SK-N-SH treated with all-trans-retinoic acid at 6 μM for 48 hours (cell line): ENCODE measurements around the gene RALGPS1.
A peak's percentile ranks its signal among the peaks of the same experiment; 100 is the strongest.

ENCODE experiments used
- ATAC-seq: fragments of 200-7000 bp; cut with Tn5 transposase; 3 replicates; pipeline ENCODE4 v1.9.1; 2020; ENCODE audit warnings: mild to moderate bottlenecking, moderate library complexity
- BACH2 ChIP-seq: fragments of 250-450 bp; sonication (Bioruptor Pico); IDR thresholded peaks from 2 replicates; pipeline ENCODE4 v1.9.0; 2021; ENCODE audit warnings: mild to moderate bottlenecking, borderline replicate concordance
- CSDC2 ChIP-seq: fragments of 250-450 bp; sonication (Bioruptor Pico); IDR thresholded peaks from 2 replicates; pipeline ENCODE4 v1.5.0; 2020; ENCODE audit warnings: mild to moderate bottlenecking, moderate library complexity
- ESRRG ChIP-seq: fragments of 250-450 bp; sonication (Bioruptor Pico); IDR thresholded peaks from 2 replicates; pipeline ENCODE4 v1.6.1; 2021; ENCODE audit warnings: mild to moderate bottlenecking
- GLIS3 ChIP-seq: fragments of 250-450 bp; sonication (Bioruptor Pico); IDR thresholded peaks from 2 replicates; pipeline ENCODE4 v1.5.0; 2020; ENCODE audit warnings: mild to moderate bottlenecking, moderate library complexity
- ISL1 ChIP-seq: fragments of 250-450 bp; sonication (Bioruptor Pico); IDR thresholded peaks from 2 replicates; pipeline ENCODE4 v2.1.2; 2022; ENCODE audit warnings: mild to moderate bottlenecking, moderate library complexity
- OSR1 ChIP-seq: fragments of 250-450 bp; sonication (Bioruptor Pico); IDR thresholded peaks from 2 replicates; pipeline ENCODE4 v1.8.0; 2022; ENCODE audit warnings: moderate library complexity, mild to moderate bottlenecking, inconsistent platforms
- PPARA ChIP-seq: fragments of 250-450 bp; sonication (Bioruptor Pico); IDR thresholded peaks from 2 replicates; pipeline ENCODE4 v1.5.0; 2020; ENCODE audit warnings: mild to moderate bottlenecking, borderline replicate concordance
- RARB ChIP-seq: fragments of 250-450 bp; sonication (Bioruptor Pico); IDR thresholded peaks from 2 replicates; pipeline ENCODE4 v1.8.0; 2021; ENCODE audit warnings: mild to moderate bottlenecking, moderate library complexity
- SNAI2 ChIP-seq: fragments of 250-450 bp; sonication (Bioruptor Pico); IDR thresholded peaks from 2 replicates; pipeline ENCODE4 v1.5.0; 2020; ENCODE audit warnings: mild to moderate bottlenecking, moderate library complexity
- TCF4 ChIP-seq: fragments of 250-450 bp; sonication (Bioruptor Pico); IDR thresholded peaks from 2 replicates; pipeline ENCODE4 v1.8.0; 2021; ENCODE audit warnings: mild to moderate bottlenecking, moderate library complexity, borderline replicate concordance
- ZC3H10 ChIP-seq: fragments of 250-450 bp; sonication (Bioruptor Pico); IDR thresholded peaks from 2 replicates; pipeline ENCODE4 v1.5.1; 2021; ENCODE audit warnings: mild to moderate bottlenecking, moderate library complexity
- ZFP3 ChIP-seq: fragments of 250-450 bp; sonication (Bioruptor Pico); IDR thresholded peaks from 2 replicates; pipeline ENCODE4 v1.5.0; 2020; ENCODE audit warnings: mild to moderate bottlenecking, moderate library complexity
- ZFP30 ChIP-seq: fragments of 450-650 bp; formaldehyde crosslinking; IDR thresholded peaks from 2 replicates; pipeline ENCODE4 v1.5.0; 2022; ENCODE audit warnings: mild to moderate bottlenecking, moderate library complexity
- ZNF565 ChIP-seq: fragments of 450-650 bp; formaldehyde crosslinking; conservative IDR thresholded peaks from 2 replicates; pipeline ENCODE4 v1.5.0; 2020; ENCODE audit warnings: low read depth, mild to moderate bottlenecking, moderate library complexity
- ZNF70 ChIP-seq: fragments of 450-650 bp; formaldehyde crosslinking; IDR thresholded peaks from 2 replicates; pipeline ENCODE4 v1.5.0; 2020; ENCODE audit warnings: mild to moderate bottlenecking, moderate library complexity
- TF ChIP-seq, protein P1 (sequence below): fragments of 250-450 bp; sonication (Bioruptor Pico); IDR thresholded peaks from 2 replicates; pipeline ENCODE4 v1.5.1; 2021; ENCODE audit warnings: mild to moderate bottlenecking, moderate library complexity
- TF ChIP-seq, protein P2 (sequence below): fragments of 250-450 bp; sonication (Bioruptor Pico); IDR thresholded peaks from 2 replicates; pipeline ENCODE4 v1.5.1; 2020; ENCODE audit warnings: low read depth, mild to moderate bottlenecking, moderate library complexity
- TF ChIP-seq, protein P3 (sequence below): fragments of 250-450 bp; sonication (Bioruptor Pico); IDR thresholded peaks from 2 replicates; pipeline ENCODE4 v1.8.0; 2021; ENCODE audit warnings: low read depth, mild to moderate bottlenecking, moderate library complexity, borderline replicate concordance
- TF ChIP-seq, protein P4 (sequence below): fragments of 250-450 bp; sonication (Bioruptor Pico); IDR thresholded peaks from 2 replicates; pipeline ENCODE4 v1.8.0; 2020; ENCODE audit warnings: mild to moderate bottlenecking, moderate library complexity, borderline replicate concordance
- TF ChIP-seq, protein P5 (sequence below): fragments of 250-450 bp; sonication (Bioruptor Pico); IDR thresholded peaks from 2 replicates; pipeline ENCODE4 v1.5.0; 2020; ENCODE audit warnings: mild to moderate bottlenecking, moderate library complexity

The RALGPS1 gene

DNA sequence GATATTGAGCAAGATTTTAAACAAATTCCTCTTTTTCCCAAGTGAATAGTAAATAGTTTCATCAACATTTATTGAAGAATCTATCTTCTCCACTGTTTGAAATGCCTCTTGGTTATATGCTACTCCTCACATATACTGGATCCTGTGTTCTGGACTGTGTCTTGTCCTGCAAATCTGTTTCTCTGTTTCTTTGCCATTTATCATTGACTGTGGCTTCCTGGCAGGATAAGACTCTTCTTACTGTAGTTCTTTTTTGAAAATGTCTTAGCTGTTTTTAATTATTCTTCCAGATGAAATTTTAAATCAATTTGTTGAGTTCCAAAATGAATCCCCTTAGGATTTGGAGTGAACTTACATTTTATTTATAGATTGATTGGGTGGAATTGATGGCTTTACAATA, 27.8 kb downstream of the RALGPS1 start:
- TF ChIP-seq OSR1 (CRISPR knock-in tag): no peak
- TF ChIP-seq TCF4 (CRISPR knock-in tag): peak; percentile 30; the same call in 1 of the 2 replicates

DNA sequence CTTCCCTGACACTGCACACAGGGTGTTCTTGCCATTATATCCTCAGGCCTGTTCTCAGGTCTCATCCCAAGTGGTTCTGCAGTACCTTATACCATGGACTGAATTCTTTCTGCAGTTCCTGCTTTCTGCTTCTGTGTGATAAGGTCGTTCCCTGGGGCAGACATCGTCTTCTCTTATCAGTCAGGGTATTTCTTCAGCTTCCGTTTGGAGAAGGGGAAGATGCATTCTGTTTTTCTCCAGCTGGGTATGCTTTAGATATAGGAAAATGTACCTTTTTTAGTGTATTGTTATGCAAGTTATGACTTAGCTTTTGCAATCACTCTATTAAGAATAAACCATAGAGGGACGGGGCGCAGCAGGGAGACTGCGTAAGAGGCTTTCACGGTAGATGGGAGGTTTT, 31.1 kb downstream of the RALGPS1 start:
- TF ChIP-seq ZC3H10 (CRISPR knock-in tag) (no peak), ZNF70 (no peak), ZFP3 (no peak), OSR1 (CRISPR knock-in tag) (no peak), ZNF565 (CRISPR knock-in tag) (no peak), ZFP30 (no peak), GLIS3 (CRISPR knock-in tag) (no peak)
- TF ChIP-seq, protein P1, sequence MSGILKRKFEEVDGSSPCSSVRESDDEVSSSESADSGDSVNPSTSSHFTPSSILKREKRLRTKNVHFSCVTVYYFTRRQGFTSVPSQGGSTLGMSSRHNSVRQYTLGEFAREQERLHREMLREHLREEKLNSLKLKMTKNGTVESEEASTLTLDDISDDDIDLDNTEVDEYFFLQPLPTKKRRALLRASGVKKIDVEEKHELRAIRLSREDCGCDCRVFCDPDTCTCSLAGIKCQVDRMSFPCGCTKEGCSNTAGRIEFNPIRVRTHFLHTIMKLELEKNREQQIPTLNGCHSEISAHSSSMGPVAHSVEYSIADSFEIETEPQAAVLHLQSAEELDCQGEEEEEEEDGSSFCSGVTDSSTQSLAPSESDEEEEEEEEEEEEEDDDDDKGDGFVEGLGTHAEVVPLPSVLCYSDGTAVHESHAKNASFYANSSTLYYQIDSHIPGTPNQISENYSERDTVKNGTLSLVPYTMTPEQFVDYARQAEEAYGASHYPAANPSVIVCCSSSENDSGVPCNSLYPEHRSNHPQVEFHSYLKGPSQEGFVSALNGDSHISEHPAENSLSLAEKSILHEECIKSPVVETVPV (CRISPR knock-in tag): no peak
- TF ChIP-seq, protein P2, sequence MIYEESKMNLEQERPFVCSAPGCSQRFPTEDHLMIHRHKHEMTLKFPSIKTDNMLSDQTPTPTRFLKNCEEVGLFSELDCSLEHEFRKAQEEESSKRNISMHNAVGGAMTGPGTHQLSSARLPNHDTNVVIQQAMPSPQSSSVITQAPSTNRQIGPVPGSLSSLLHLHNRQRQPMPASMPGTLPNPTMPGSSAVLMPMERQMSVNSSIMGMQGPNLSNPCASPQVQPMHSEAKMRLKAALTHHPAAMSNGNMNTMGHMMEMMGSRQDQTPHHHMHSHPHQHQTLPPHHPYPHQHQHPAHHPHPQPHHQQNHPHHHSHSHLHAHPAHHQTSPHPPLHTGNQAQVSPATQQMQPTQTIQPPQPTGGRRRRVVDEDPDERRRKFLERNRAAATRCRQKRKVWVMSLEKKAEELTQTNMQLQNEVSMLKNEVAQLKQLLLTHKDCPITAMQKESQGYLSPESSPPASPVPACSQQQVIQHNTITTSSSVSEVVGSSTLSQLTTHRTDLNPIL (CRISPR knock-in tag): no peak
- no peak for ATAC-seq

More for the DNA sequence above, 27.8 kb downstream of the RALGPS1 start:
- ATAC-seq: peak; percentile 58; the same call in 2 of the 3 replicates

DNA sequence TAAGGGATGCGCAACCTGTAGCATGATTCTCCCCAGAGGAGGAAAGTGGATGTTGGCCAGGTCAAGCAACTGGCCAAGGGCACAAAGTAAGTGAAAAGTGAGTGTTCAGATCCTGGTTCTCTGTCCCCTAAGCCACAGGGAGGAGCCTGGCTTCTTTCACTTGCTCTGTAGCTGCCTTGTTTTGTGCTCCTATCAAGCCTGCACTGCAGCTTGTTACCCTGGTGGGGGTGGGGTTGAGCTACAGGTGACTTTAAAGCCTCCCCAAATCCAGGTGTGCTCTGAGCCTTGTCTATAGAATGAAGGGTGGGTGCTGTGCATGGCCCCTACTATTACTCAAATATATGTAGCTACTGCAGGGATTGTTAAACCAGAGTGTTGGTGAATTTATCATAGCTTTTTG, 32.9 kb downstream of the RALGPS1 start:
- no peak for TF ChIP-seq ZFP30
- TF ChIP-seq, protein P1 (CRISPR knock-in tag): no peak
- no peak for TF ChIP-seq SNAI2 (CRISPR knock-in tag)
- TF ChIP-seq CSDC2: no peak
- no peak for TF ChIP-seq TCF4 (CRISPR knock-in tag)
- TF ChIP-seq, protein P3, sequence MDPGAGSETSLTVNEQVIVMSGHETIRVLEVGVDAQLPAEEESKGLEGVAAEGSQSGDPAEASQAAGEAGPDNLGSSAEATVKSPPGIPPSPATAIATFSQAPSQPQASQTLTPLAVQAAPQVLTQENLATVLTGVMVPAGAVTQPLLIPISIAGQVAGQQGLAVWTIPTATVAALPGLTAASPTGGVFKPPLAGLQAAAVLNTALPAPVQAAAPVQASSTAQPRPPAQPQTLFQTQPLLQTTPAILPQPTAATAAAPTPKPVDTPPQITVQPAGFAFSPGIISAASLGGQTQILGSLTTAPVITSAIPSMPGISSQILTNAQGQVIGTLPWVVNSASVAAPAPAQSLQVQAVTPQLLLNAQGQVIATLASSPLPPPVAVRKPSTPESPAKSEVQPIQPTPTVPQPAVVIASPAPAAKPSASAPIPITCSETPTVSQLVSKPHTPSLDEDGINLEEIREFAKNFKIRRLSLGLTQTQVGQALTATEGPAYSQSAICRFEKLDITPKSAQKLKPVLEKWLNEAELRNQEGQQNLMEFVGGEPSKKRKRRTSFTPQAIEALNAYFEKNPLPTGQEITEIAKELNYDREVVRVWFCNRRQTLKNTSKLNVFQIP (CRISPR knock-in tag): no peak
- no peak for ATAC-seq

DNA sequence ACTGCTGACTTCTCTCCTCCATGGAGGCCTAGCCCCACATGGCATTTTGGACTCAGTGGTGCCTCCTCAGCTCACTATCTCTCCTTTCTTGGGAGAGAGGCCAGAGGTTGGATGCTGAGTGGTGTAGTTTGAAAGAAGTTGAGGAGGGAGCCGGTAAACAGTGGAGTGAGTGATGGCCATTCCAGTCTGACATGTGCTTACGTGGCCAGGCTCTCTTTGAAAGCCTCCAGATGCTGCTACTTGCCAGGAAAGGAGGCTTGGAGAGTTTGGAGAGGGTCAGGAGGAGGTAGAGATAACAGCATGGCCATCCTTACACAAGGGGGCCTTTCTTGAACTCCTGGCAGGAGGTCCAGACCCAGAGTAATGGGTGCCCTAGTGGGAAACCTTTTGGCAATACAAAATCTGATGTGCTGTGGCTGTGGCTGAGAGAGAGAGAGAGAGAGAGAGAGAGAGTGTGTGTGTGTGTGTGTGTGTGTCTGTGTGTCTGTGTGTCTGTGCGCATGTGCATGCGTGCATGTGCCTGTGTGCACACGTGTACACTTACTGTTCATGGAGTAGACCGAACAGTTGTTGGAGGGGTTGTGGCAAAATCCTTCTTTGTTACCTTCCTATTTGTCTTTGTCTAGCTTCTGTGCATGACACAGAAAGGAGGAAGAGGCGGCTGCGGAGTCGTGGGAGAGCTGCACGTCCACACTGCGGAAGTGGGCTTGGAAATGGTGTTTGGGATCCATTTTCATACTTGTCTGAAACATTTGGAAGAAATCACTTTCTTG, 37.8 kb downstream of the RALGPS1 start:
- no peak; the same call in 2 of the 3 replicates for ATAC-seq
- TF ChIP-seq PPARA (CRISPR knock-in tag) (no peak), CSDC2 (no peak), ISL1 (CRISPR knock-in tag) (no peak), SNAI2 (CRISPR knock-in tag) (no peak), ZC3H10 (CRISPR knock-in tag) (no peak), RARB (CRISPR knock-in tag) (no peak), ESRRG (CRISPR knock-in tag) (no peak), BACH2 (CRISPR knock-in tag) (no peak), TCF4 (CRISPR knock-in tag) (no peak), ZFP3 (no peak)
- TF ChIP-seq, protein P4, sequence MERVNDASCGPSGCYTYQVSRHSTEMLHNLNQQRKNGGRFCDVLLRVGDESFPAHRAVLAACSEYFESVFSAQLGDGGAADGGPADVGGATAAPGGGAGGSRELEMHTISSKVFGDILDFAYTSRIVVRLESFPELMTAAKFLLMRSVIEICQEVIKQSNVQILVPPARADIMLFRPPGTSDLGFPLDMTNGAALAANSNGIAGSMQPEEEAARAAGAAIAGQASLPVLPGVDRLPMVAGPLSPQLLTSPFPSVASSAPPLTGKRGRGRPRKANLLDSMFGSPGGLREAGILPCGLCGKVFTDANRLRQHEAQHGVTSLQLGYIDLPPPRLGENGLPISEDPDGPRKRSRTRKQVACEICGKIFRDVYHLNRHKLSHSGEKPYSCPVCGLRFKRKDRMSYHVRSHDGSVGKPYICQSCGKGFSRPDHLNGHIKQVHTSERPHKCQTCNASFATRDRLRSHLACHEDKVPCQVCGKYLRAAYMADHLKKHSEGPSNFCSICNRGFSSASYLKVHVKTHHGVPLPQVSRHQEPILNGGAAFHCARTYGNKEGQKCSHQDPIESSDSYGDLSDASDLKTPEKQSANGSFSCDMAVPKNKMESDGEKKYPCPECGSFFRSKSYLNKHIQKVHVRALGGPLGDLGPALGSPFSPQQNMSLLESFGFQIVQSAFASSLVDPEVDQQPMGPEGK (CRISPR knock-in tag): no peak
- TF ChIP-seq, protein P3 (CRISPR knock-in tag): no peak
- TF ChIP-seq, protein P1 (CRISPR knock-in tag): no peak
- TF ChIP-seq, protein P5, sequence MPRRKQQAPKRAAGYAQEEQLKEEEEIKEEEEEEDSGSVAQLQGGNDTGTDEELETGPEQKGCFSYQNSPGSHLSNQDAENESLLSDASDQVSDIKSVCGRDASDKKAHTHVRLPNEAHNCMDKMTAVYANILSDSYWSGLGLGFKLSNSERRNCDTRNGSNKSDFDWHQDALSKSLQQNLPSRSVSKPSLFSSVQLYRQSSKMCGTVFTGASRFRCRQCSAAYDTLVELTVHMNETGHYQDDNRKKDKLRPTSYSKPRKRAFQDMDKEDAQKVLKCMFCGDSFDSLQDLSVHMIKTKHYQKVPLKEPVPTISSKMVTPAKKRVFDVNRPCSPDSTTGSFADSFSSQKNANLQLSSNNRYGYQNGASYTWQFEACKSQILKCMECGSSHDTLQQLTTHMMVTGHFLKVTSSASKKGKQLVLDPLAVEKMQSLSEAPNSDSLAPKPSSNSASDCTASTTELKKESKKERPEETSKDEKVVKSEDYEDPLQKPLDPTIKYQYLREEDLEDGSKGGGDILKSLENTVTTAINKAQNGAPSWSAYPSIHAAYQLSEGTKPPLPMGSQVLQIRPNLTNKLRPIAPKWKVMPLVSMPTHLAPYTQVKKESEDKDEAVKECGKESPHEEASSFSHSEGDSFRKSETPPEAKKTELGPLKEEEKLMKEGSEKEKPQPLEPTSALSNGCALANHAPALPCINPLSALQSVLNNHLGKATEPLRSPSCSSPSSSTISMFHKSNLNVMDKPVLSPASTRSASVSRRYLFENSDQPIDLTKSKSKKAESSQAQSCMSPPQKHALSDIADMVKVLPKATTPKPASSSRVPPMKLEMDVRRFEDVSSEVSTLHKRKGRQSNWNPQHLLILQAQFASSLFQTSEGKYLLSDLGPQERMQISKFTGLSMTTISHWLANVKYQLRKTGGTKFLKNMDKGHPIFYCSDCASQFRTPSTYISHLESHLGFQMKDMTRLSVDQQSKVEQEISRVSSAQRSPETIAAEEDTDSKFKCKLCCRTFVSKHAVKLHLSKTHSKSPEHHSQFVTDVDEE (CRISPR knock-in tag): no peak
